Endodermal cell (in vitro differentiated cells): ENCODE measurements around the gene HSDL2. TPM values are rescaled to one million over a fixed set of nuclear protein-coding genes. Genes with fewer than 3 reads are reported as not detected.

Experiments
- DNase-seq: peaks from one replicate; pipeline ENCODE4 v3.0.0-alpha.2; 2017
- H3K27ac ChIP-seq: 2 replicates; pipeline ENCODE4 v1.5.1; 2013; ENCODE audit warnings: mild to moderate bottlenecking, low read depth, low read length, moderate library complexity
- H3K27me3 ChIP-seq: 2 replicates; pipeline ENCODE4 v1.6.1; 2013; ENCODE audit warnings: mild to moderate bottlenecking, low read length, moderate library complexity; ENCODE audit not compliant: insufficient read depth, control insufficient read depth, poor library complexity, severe bottlenecking
- H3K36me3 ChIP-seq: 2 replicates; pipeline ENCODE4 v1.7.0; 2013; ENCODE audit warnings: mild to moderate bottlenecking, low read length, moderate library complexity; ENCODE audit not compliant: control insufficient read depth, insufficient read depth
- H3K4me1 ChIP-seq: one replicate; pipeline ENCODE4 v1.7.0; 2013; ENCODE audit warnings: low read length; ENCODE audit not compliant: control insufficient read depth, insufficient read depth
- H3K4me3 ChIP-seq: 2 replicates; pipeline ENCODE4 v1.5.1; 2013; ENCODE audit warnings: mild to moderate bottlenecking, low read length, moderate library complexity
- H3K9ac ChIP-seq: 2 replicates; pipeline ENCODE4 v1.6.1; 2013; ENCODE audit warnings: mild to moderate bottlenecking, low read length, moderate library complexity; ENCODE audit not compliant: poor library complexity, severe bottlenecking; ENCODE audit errors: extremely low read depth
- H3K9me3 ChIP-seq: 2 replicates; pipeline ENCODE4 v1.6.1; 2013; ENCODE audit warnings: mild to moderate bottlenecking, low read length, moderate library complexity; ENCODE audit not compliant: control insufficient read depth
- H3K27ac Mint-ChIP-seq: 2 replicates; pipeline ENCODE4 v1.8.0; 2020; ENCODE audit warnings: mixed read lengths
- H3K27me3 Mint-ChIP-seq: 2 replicates; pipeline ENCODE4 v1.8.0; 2021; ENCODE audit warnings: mild to moderate bottlenecking, mixed read lengths; ENCODE audit not compliant: insufficient read depth
- H3K36me3 Mint-ChIP-seq: 2 replicates; pipeline ENCODE4 v1.8.0; 2020; ENCODE audit warnings: low read depth, mixed read lengths
- H3K4me1 Mint-ChIP-seq: 2 replicates; pipeline ENCODE4 v1.8.0; 2020; ENCODE audit warnings: mixed read lengths
- H3K4me3 Mint-ChIP-seq: 2 replicates; pipeline ENCODE4 v1.8.0; 2020; ENCODE audit warnings: mild to moderate bottlenecking, moderate library complexity, mixed read lengths
- H3K9me3 Mint-ChIP-seq: 2 replicates; pipeline ENCODE4 v1.8.0; 2020; ENCODE audit warnings: mild to moderate bottlenecking, mixed read lengths
- CTCF ChIP-seq: fragments of 200-600 bp; sonication (generic); conservative IDR thresholded peaks from 2 replicates; pipeline ENCODE4 v1.5.0; 2021; ENCODE audit warnings: antibody characterized with exemption, mild to moderate bottlenecking
- WGBS, 2 experiments: methylation state at CpG; one replicate each; pipeline versions ENCODE4 v1.1.5 to v1.1.7; 2013; ENCODE audit warnings: missing lambda C conversion rate in 2 of 2, mixed read lengths in 1 of 2; ENCODE audit not compliant: insufficient coverage in 1 of 2, insufficient read length in 1 of 2; 5-methylcytosine and 5-hydroxymethylcytosine counted together
- total RNA-seq, 2 donors: library from RNA; stranded (reverse); fragmentation: NEBNext Ultra II Directional in 1 of 2; extraction: Animal tissue kit (Norgen Biotek cat#: 25700) in 1 of 2; gene quantifications; 2 replicates in 1 of 2; 3 replicates in 1 of 2; pipeline ENCODE4 v1.2.1, GENCODE V29; 2021

HSDL2 gene
- total RNA-seq, 2 donors from 2014 or later: 22.5 to 29.1 TPM

GRCh38 chr9:112403614-112404201 is 23.8 kb downstream of the HSDL2 start:
- H3K36me3 ChIP-seq: no peaks in the 10 kb centered on the region
- H3K4me3 ChIP-seq: no peak overlapping the region
- 88 to 92% methylated on average over 3 of the region's 4 CpGs for WGBS, 2 experiments
- H3K27me3 ChIP-seq: no peaks in the 10 kb centered on the region
- TF ChIP-seq CTCF: no peak
- peaks cover 7% of the 10 kb centered on the region for H3K9me3 ChIP-seq
- no peak overlapping the region for H3K27ac Mint-ChIP-seq
- no peak overlapping the region for H3K27ac ChIP-seq
- H3K9me3 Mint-ChIP-seq: peaks cover 21% of the 10 kb centered on the region
- no peak overlapping the region for H3K4me3 Mint-ChIP-seq
- DNase-seq: no peak
- H3K4me1 ChIP-seq: no peaks in the 10 kb centered on the region
- no peak overlapping the region for H3K9ac ChIP-seq
- H3K4me1 Mint-ChIP-seq: no peaks in the 10 kb centered on the region
- H3K27me3 Mint-ChIP-seq: no peaks in the 10 kb centered on the region
- H3K36me3 Mint-ChIP-seq: peaks cover 42% of the 10 kb centered on the region

- H3K27ac Mint-ChIP-seq: no peak overlapping the region
- H3K36me3 Mint-ChIP-seq: peaks cover 35% of the 10 kb centered on the region
- no peaks in the 10 kb centered on the region for H3K27me3 ChIP-seq
- no peaks in the 10 kb centered on the region for H3K4me1 ChIP-seq
- H3K9ac ChIP-seq: no peak overlapping the region
- H3K36me3 ChIP-seq: no peaks in the 10 kb centered on the region
- WGBS, 2 experiments: 80 to 89% methylated on average over 1 to 3 of the region's 3 CpGs
- H3K4me1 Mint-ChIP-seq: no peaks in the 10 kb centered on the region
- no peak overlapping the region for H3K4me3 ChIP-seq
- H3K4me3 Mint-ChIP-seq: no peak overlapping the region
- H3K27ac ChIP-seq: no peak overlapping the region
- H3K9me3 ChIP-seq: no peaks in the 10 kb centered on the region
- TF ChIP-seq CTCF: no peak
- peaks cover 13% of the 10 kb centered on the region for H3K9me3 Mint-ChIP-seq
- DNase-seq: no peak
- no peaks in the 10 kb centered on the region for H3K27me3 Mint-ChIP-seq
Observed at GRCh38 chr9:112404508-112404932, 24.6 kb downstream of the HSDL2 start.

- no peak for DNase-seq
- Histone ChIP-seq H3K27me3 (no peaks in the 10 kb centered on the region), H3K27ac (no peak overlapping the region), H3K4me1 (no peaks in the 10 kb centered on the region), H3K9me3 (no peaks in the 10 kb centered on the region), H3K9ac (no peak overlapping the region), H3K36me3 (peaks cover 5% of the 10 kb centered on the region), H3K4me3 (no peak overlapping the region)
- TF ChIP-seq CTCF: no peak
- peaks cover 37% of the 10 kb centered on the region for H3K36me3 Mint-ChIP-seq
- 88% methylated on average over 2 to 3 of the region's 3 CpGs for WGBS, 2 experiments
- no peak overlapping the region for H3K4me3 Mint-ChIP-seq
- H3K9me3 Mint-ChIP-seq: no peaks in the 10 kb centered on the region
- H3K27ac Mint-ChIP-seq: no peak overlapping the region
- no peaks in the 10 kb centered on the region for H3K27me3 Mint-ChIP-seq
- H3K4me1 Mint-ChIP-seq: no peaks in the 10 kb centered on the region
Observed at GRCh38 chr9:112408275-112408674, 28.4 kb downstream of the HSDL2 start.
